B cell (primary cell): ENCODE data around the gene OR3A3. TPM values are rescaled to one million over a fixed set of nuclear protein-coding genes. Genes with fewer than 3 reads are reported as not detected.
"Not testable (repeated sequence)": the region's sequence is repeated elsewhere in the genome, so short reads cannot be mapped to it uniquely, and the experiment has no call there.

Experiments used
- ATAC-seq: fragments of 200-7000 bp; cut with Tn5 transposase; one replicate; pipeline ENCODE4 v1.10.0; 2021; ENCODE audit warnings: low read depth, mild to moderate bottlenecking, moderate number of reproducible peaks, moderate library complexity
- CTCF ChIA-PET: fragments of 350-600 bp; sonication (Branson Sonifier 250); formaldehyde crosslinking; loops from one replicate; lab custom pipeline; 2021; ENCODE audit warnings: antibody characterized with exemption, inconsistent platforms; lab: Charles Lee
- POLR2A ChIA-PET: fragments of 350-600 bp; sonication (Branson Sonifier 250); formaldehyde crosslinking; loops from one replicate; lab custom pipeline; 2021; ENCODE audit warnings: antibody characterized with exemption; lab: Charles Lee
- DNase-seq: peaks from one replicate; pipeline ENCODE4 v3.0.0; 2013
- H2AFZ ChIP-seq: 2 replicates; pipeline ENCODE4 v1.6.1; 2012; ENCODE audit warnings: mild to moderate bottlenecking, low read depth, low read length; ENCODE audit not compliant: insufficient read depth, poor library complexity, severe bottlenecking
- H3K27ac ChIP-seq, 2 donors: 1 replicate in 1 of 2; 2 replicates in 1 of 2; pipeline ENCODE4 v1.5.1; 2012 to 2013; ENCODE audit warnings: low read length in 2 of 2, mild to moderate bottlenecking in 2 of 2, moderate library complexity in 1 of 2
- H3K27me3 ChIP-seq, 4 experiments: fragments of 200-600 bp in 1 of 4; sonication (generic) in 1 of 4; replicated peaks in 1 of 4; 1 replicate in 2 of 4; 2 replicates in 2 of 4; pipeline versions ENCODE4 v1.6.1 to v1.7.0; 2013 to 2016; ENCODE audit warnings: low read length in 3 of 4, mild to moderate bottlenecking in 2 of 4, mixed read lengths in 1 of 4, moderate library complexity in 1 of 4; ENCODE audit not compliant: insufficient read depth in 4 of 4, control insufficient read depth in 3 of 4; ENCODE audit errors: control extremely low read depth in 1 of 4
- H3K36me3 ChIP-seq, 2 experiments: replicated peaks in 1 of 2; 1 replicate in 1 of 2; 2 replicates in 1 of 2; pipeline versions ENCODE4 v1.6.1 to v1.7.1; 2013; ENCODE audit warnings: low read length in 1 of 2; ENCODE audit not compliant: insufficient read depth in 2 of 2, control insufficient read depth in 1 of 2; ENCODE audit errors: control extremely low read depth in 1 of 2, extremely low read depth in 1 of 2
- H3K4me1 ChIP-seq, 2 donors: fragments of 200-600 bp in 1 of 2; sonication (generic) in 1 of 2; 1 replicate in 1 of 2; 2 replicates in 1 of 2; pipeline versions ENCODE4 v1.5.1 to v1.6.1; 2013 to 2017; ENCODE audit warnings: low read length in 2 of 2; ENCODE audit not compliant: control insufficient read depth in 2 of 2, insufficient read depth in 2 of 2
- H3K4me2 ChIP-seq: replicated peaks from 2 replicates; pipeline ENCODE3; 2012; ENCODE audit warnings: mild to moderate bottlenecking, low read depth, low read length; ENCODE audit not compliant: poor library complexity, severe bottlenecking
- H3K4me3 ChIP-seq, 5 experiments: fragments of 200-600 bp in 1 of 5; sonication (generic) in 1 of 5; 1 replicate in 3 of 5; 2 replicates in 2 of 5; pipeline versions ENCODE4 v1.5.1 to v1.7.0; 2011 to 2016; ENCODE audit warnings: low read length in 4 of 5, mild to moderate bottlenecking in 4 of 5, low read depth in 2 of 5, control low read depth in 1 of 5, moderate library complexity in 1 of 5; ENCODE audit not compliant: insufficient read depth in 1 of 5; ENCODE audit errors: control extremely low read depth in 1 of 5, extremely low read depth in 1 of 5
- H3K79me2 ChIP-seq: fragments of 200-600 bp; sonication (generic); one replicate; pipeline ENCODE4 v1.6.0; 2016; ENCODE audit warnings: low read length; ENCODE audit not compliant: control insufficient read depth, insufficient read depth
- H3K9ac ChIP-seq: fragments of 200-600 bp; sonication (generic); 2 replicates; pipeline ENCODE4 v1.6.1; 2017; ENCODE audit warnings: mild to moderate bottlenecking, low read length, moderate library complexity
- H3K9me3 ChIP-seq, 3 donors: one replicate each; pipeline versions ENCODE4 v1.6.1 to v1.7.1; 2013; ENCODE audit warnings: low read length in 2 of 3; ENCODE audit not compliant: control insufficient read depth in 2 of 3, insufficient read depth in 1 of 3; ENCODE audit errors: control extremely low read depth in 1 of 3
- H4K20me1 ChIP-seq: 2 replicates; pipeline ENCODE4 v1.6.0; 2012; ENCODE audit warnings: mild to moderate bottlenecking, low read length; ENCODE audit not compliant: insufficient read depth, control insufficient read depth, poor library complexity, severe bottlenecking
- H3K27ac Mint-ChIP-seq: one replicate; pipeline ENCODE4 v1.8.0; 2021; ENCODE audit warnings: mixed read lengths
- H3K27me3 Mint-ChIP-seq: one replicate; pipeline ENCODE4 v1.8.0; 2021; ENCODE audit warnings: mixed read lengths
- H3K4me1 Mint-ChIP-seq: one replicate; pipeline ENCODE4 v1.8.0; 2021; ENCODE audit warnings: mixed read lengths
- H3K4me3 Mint-ChIP-seq: one replicate; pipeline ENCODE4 v1.8.0; 2021; ENCODE audit warnings: mixed read lengths
- H3K9me3 Mint-ChIP-seq: one replicate; pipeline ENCODE4 v1.8.0; 2022; ENCODE audit warnings: mixed read lengths; ENCODE audit not compliant: insufficient read depth
- CTCF ChIP-seq: fragments of 200-600 bp; IDR thresholded peaks from one replicate; pipeline ENCODE4 v1.8.0; 2022; ENCODE audit warnings: antibody characterized with exemption, mild to moderate bottlenecking
- EZH2 ChIP-seq: IDR thresholded peaks from 2 replicates; pipeline ENCODE4 v1.6.1; 2012; ENCODE audit warnings: borderline replicate concordance, low read depth, mild to moderate bottlenecking, moderate library complexity, low read length; ENCODE audit not compliant: insufficient read depth, poor library complexity, severe bottlenecking
- WGBS: methylation state at CpG from one replicate; pipeline ENCODE4 v1.1.5; 2013; ENCODE audit warnings: missing lambda C conversion rate; ENCODE audit not compliant: insufficient coverage; 5-methylcytosine and 5-hydroxymethylcytosine counted together
- intact Hi-C: fragments of 100-400 bp; cut with micrococcal nuclease; formaldehyde crosslinking; loops from one replicate; pipeline ENCODE4 v1.10.0; 2022
- polyA plus RNA-seq: library from polyadenylated mRNA; depleted of rRNA; stranded (reverse); fragments of >200 nt; gene quantifications from 2 replicates; pipeline ENCODE4 v1.2.3, GENCODE V29; 2012
- total RNA-seq, 2 donors: library from RNA; stranded (reverse); fragments of 120-200 nt in 1 of 2; gene quantifications; 1 replicate in 1 of 2; 2 replicates in 1 of 2; pipeline versions ENCODE4 v1.2.3 to v1.2.4, GENCODE V29; 2013 to 2022

Gene OR3A3
- total and polyA plus RNA-seq, 2 donors (not counting 1 experiment from before 2014, with no cell fraction given): not detected

GRCh38 chr17:3448059-3448665, 37.0 kb downstream of the OR3A3 start:
- WGBS: 100% methylated on average over 1 of the region's 2 CpGs
- Mint-ChIP-seq H3K9me3 (no peaks in the 10 kb centered on the region), H3K27me3 (peaks cover 17% of the 10 kb centered on the region), H3K4me1 (no peaks in the 10 kb centered on the region), H3K27ac (no peak overlapping the region), H3K4me3 (no peak overlapping the region)
- Histone ChIP-seq H2AFZ (no peak overlapping the region), H3K79me2 (no peaks in the 10 kb centered on the region), H4K20me1 (no peaks in the 10 kb centered on the region), H3K4me3 (no peak overlapping the region), H3K36me3 (no peaks in the 10 kb centered on the region), H3K4me2 (no peak overlapping the region), H3K9ac (no peak overlapping the region), H3K27me3 (peaks cover 0 to 9% (median 2%) of the 10 kb centered on the region in 4 experiments), H3K4me1 (no peaks in the 10 kb centered on the region), H3K9me3 (no peaks in the 10 kb centered on the region), H3K27ac (no peak overlapping the region)
- ATAC-seq (no peak), DNase-seq (no peak)
- intact Hi-C loops: no loop called here
- ChIA-PET CTCF (no interaction called here), POLR2A (no interaction called here)
- no peak for TF ChIP-seq EZH2
- TF ChIP-seq CTCF: no peak

- not testable (repeated sequence) for H3K4me1 Mint-ChIP-seq
Observed at GRCh38 chr17:3466355-3466754, 55.2 kb downstream of the OR3A3 start.

More at GRCh38 chr17:3466355-3466754, 55.2 kb downstream of the OR3A3 start:
- ATAC-seq, H2AFZ ChIP-seq, CTCF ChIA-PET, H3K9me3 Mint-ChIP-seq, H3K27me3 Mint-ChIP-seq, H3K4me1 ChIP-seq, H4K20me1 ChIP-seq, H3K27ac ChIP-seq, H3K9me3 ChIP-seq, H3K4me2 ChIP-seq, H3K4me3 ChIP-seq, intact Hi-C loops, DNase-seq, H3K9ac ChIP-seq, H3K79me2 ChIP-seq, H3K27ac Mint-ChIP-seq, H3K4me3 Mint-ChIP-seq, H3K36me3 ChIP-seq, H3K27me3 ChIP-seq, POLR2A ChIA-PET: not testable (repeated sequence)
- no CpG with 5 or more reads among the region's 1 CpG for WGBS
